ENCODE measurements around the gene DHX34. TPM values are rescaled to one million over a fixed set of nuclear protein-coding genes. Genes with fewer than 3 reads are reported as not detected.

DHX34 gene
- total RNA-seq, 1 experiment from 2014 or later, result 38.2 TPM

GRCh38 chr19:47350630-47351029, 1.5 kb downstream of the DHX34 start:
- H4K91ac ChIP-seq (ENCODE audit: insufficient read length, low read depth, low read length), result no peak overlapping the region
- H3K27ac ChIP-seq (ENCODE audit: insufficient read length, low read depth, low read length), result no peak overlapping the region
- H3T11ph ChIP-seq (ENCODE audit: low read length), result no peak overlapping the region
- no peak for TF ChIP-seq CTCF (conservative IDR thresholded peaks at IDR 0.05)
- H3K36me3 Mint-ChIP-seq (ENCODE audit: insufficient read depth in 1 of 3, low read depth in 3 of 3), result peaks cover 36 to 58% (median 55%) of the 10 kb centered on the region in 3 experiments
- peaks cover 13% of the 10 kb centered on the region for H3K27me3 Mint-ChIP-seq (ENCODE audit: low read depth)
- H3K4me2 ChIP-seq (ENCODE audit: insufficient read depth, insufficient read length, low read length), result no peak overlapping the region
- H3K4me1 ChIP-seq (ENCODE audit: insufficient read depth, low read length), result peaks cover 4% of the 10 kb centered on the region; the same call in 1 of the 2 replicates
- no peak overlapping the region for H3K4ac ChIP-seq (ENCODE audit: low read depth, low read length)
- no peak overlapping the region for H2BK20ac ChIP-seq (ENCODE audit: low read depth, low read length, poor library complexity, severe bottlenecking)
- H2BK120ac ChIP-seq (ENCODE audit: low read depth, low read length, poor library complexity, severe bottlenecking), result no peak overlapping the region
- no peaks in the 10 kb centered on the region for H3K9me3 ChIP-seq (ENCODE audit: control insufficient read depth, low read depth, low read length)
- no peaks in the 10 kb centered on the region for H3K27me3 ChIP-seq (ENCODE audit: insufficient read depth, low read length)
- H3K14ac ChIP-seq (ENCODE audit: insufficient read depth, low read length), result no peak overlapping the region
- no peak overlapping the region for H3K56ac ChIP-seq (ENCODE audit: insufficient read length, low read depth, low read length)
- H3K79me1 ChIP-seq (ENCODE audit: insufficient read depth, low read depth, low read length, poor library complexity, severe bottlenecking), result peaks cover 14% of the 10 kb centered on the region
- no peaks in the 10 kb centered on the region for H4K20me1 ChIP-seq (ENCODE audit: control insufficient read depth, insufficient read depth, insufficient read length)
- H3K23ac ChIP-seq (ENCODE audit: insufficient read length, low read depth, low read length), result no peak overlapping the region
- H3K18ac ChIP-seq (ENCODE audit: insufficient read length, low read depth, low read length), result no peak overlapping the region
- H2BK12ac ChIP-seq (ENCODE audit: insufficient read length, low read depth, low read length), result no peak overlapping the region
- no peak overlapping the region for H3K9ac ChIP-seq (ENCODE audit: extremely low read depth, insufficient read length, low read length)
- peaks cover 9% of the 10 kb centered on the region; the same call in 1 of the 2 replicates for H3K79me2 ChIP-seq (ENCODE audit: insufficient read depth, low read length)
- no peak overlapping the region for H2BK15ac ChIP-seq (ENCODE audit: low read depth, low read length)
- WGBS (ENCODE audit: extremely low coverage, insufficient read length, low lambda C conversion rate), result no CpG with 5 or more reads among the region's 6 CpGs
- DNase-seq, result no peak
- peak overlapping the region; percentile 67 to 97 for H3K4me3 Mint-ChIP-seq
- no peak overlapping the region for H4K5ac ChIP-seq (ENCODE audit: insufficient read length, low read depth, low read length)
- H2AK5ac ChIP-seq (ENCODE audit: insufficient read length, low read length), result no peak overlapping the region
- H2BK5ac ChIP-seq (ENCODE audit: insufficient read length, low read length), result no peak overlapping the region
- H3K9me3 Mint-ChIP-seq, result peaks cover 3% of the 10 kb centered on the region in 2 experiments; a peak in 3 of 5 replicates
- H2AFZ ChIP-seq (ENCODE audit: low read length), result no peak overlapping the region
- H3K27ac Mint-ChIP-seq, result peak overlapping the region in 1 of 3 experiments; percentile 4; a peak in 3 of 7 replicates
- H3K23me2 ChIP-seq (ENCODE audit: insufficient read length, low read depth, low read length, poor library complexity, severe bottlenecking), result peaks cover 6% of the 10 kb centered on the region
- H4K8ac ChIP-seq (replicated peaks; ENCODE audit: insufficient read length, low read depth, low read length), result no peak overlapping the region
- peaks cover 26 to 31% of the 10 kb centered on the region in 2 experiments for H3K4me1 Mint-ChIP-seq
